PC-9 (cell line): ENCODE data around the gene BDH1.

ENCODE experiments used
- CTCF ChIP-seq: fragments of 200-600 bp; sonication (generic); conservative IDR thresholded peaks from 2 replicates; pipeline ENCODE4 v1.6.1; 2017; ENCODE audit warnings: mixed run types, antibody characterized with exemption, mild to moderate bottlenecking, moderate library complexity
- EZH2 ChIP-seq: fragments of 200-600 bp; sonication (generic); IDR thresholded peaks from 2 replicates; pipeline ENCODE4 v1.8.0; 2017; ENCODE audit warnings: antibody characterized with exemption, low read depth

GRCh38 chr3:197578376-197578775 is 22.6 kb upstream of the BDH1 start:
- TF ChIP-seq CTCF (no peak), EZH2 (no peak)
